Measurements from ENCODE around the gene HCRTR1. TPM values are rescaled to one million over a fixed set of nuclear protein-coding genes. Genes with fewer than 3 reads are reported as not detected.

The HCRTR1 gene
- total RNA-seq, 2 experiments from 2014 or later, result not detected

DNA sequence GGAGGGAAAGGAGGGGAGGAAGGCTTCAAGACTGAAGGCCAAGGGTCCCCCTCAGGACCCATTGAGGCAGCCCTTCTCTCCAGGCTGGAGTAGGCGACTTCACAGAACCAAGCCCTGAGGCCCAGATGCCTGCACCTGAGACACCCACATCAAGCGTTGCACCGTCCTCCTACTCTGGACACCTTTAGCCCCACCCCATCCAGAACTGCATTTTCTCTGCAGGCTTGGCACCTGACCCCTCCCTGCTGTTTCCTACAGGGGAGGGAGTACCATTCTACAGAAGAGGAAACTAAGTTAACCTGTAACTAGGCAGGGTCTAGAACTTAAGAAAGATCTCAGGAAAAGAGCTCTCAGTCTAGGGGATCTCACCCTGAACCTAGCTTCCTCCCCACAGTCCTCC is 15.2 kb downstream of the HCRTR1 start:
- ChIA-PET CTCF (interaction anchor here (0.7 to 1.0 kb wide), 2 partner anchors 12 to 15 kb away, joined by 3 read pairs; partner anchors contain the start of gene PEF1), POLR2A (no interaction called here)
- Histone ChIP-seq H3K4me3 (ENCODE audit: low read length) (no peak overlapping the region), H3K27me3 (ENCODE audit: control insufficient read depth in 1 of 2, insufficient read depth in 2 of 2, low read length in 2 of 2) (no peaks in the 10 kb centered on the region), H3K36me3 (ENCODE audit: insufficient read depth, low read length) (peaks cover 77% of the 10 kb centered on the region), H3K27ac (ENCODE audit: low read depth in 1 of 2, low read length in 2 of 2) (no peak overlapping the region), H3K4me1 (ENCODE audit: insufficient read depth, low read length) (peaks cover 4% of the 10 kb centered on the region), H3K9me3 (ENCODE audit: control insufficient read depth in 1 of 2, insufficient read depth in 1 of 2, low read length in 2 of 2) (no peaks in the 10 kb centered on the region)
- Mint-ChIP-seq H3K4me1 (ENCODE audit: low read depth) (no peaks in the 10 kb centered on the region), H3K9me3 (no peaks in the 10 kb centered on the region), H3K27ac (no peak overlapping the region), H3K36me3 (ENCODE audit: low read depth) (peaks cover 85% of the 10 kb centered on the region), H3K27me3 (no peaks in the 10 kb centered on the region), H3K4me3 (no peak overlapping the region)
- TF ChIP-seq, protein P1, sequence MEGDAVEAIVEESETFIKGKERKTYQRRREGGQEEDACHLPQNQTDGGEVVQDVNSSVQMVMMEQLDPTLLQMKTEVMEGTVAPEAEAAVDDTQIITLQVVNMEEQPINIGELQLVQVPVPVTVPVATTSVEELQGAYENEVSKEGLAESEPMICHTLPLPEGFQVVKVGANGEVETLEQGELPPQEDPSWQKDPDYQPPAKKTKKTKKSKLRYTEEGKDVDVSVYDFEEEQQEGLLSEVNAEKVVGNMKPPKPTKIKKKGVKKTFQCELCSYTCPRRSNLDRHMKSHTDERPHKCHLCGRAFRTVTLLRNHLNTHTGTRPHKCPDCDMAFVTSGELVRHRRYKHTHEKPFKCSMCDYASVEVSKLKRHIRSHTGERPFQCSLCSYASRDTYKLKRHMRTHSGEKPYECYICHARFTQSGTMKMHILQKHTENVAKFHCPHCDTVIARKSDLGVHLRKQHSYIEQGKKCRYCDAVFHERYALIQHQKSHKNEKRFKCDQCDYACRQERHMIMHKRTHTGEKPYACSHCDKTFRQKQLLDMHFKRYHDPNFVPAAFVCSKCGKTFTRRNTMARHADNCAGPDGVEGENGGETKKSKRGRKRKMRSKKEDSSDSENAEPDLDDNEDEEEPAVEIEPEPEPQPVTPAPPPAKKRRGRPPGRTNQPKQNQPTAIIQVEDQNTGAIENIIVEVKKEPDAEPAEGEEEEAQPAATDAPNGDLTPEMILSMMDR (IDR thresholded peaks at IDR 0.05), result no peak
- DNase-seq (no peak), ATAC-seq (ENCODE audit: poor library complexity) (no peak)
- intact Hi-C loops (cut with DNase I, micrococcal nuclease), result no loop called here

DNA sequence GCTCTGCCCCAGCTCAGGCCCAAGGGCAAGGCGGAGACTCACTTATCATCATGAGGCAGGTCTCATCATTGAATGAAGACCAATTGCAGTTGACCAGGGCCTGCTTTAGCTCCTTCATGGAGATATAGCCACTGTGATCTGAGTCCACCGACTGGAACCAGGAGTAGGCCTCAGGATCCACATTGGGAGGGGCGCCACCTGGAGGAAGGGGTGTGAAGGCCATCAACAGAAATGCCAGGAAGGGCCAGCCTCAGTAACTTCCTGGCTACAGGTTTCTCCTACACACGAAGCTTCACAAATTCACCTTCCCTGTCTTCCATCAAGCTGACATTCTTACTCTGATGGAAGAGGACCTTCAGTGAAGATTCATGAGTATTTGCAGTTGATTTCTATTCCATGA is 15.6 kb downstream of the HCRTR1 start:
- Histone ChIP-seq H3K9me3 (ENCODE audit: control insufficient read depth in 1 of 2, insufficient read depth in 1 of 2, low read length in 2 of 2) (no peaks in the 10 kb centered on the region), H3K27me3 (ENCODE audit: control insufficient read depth in 1 of 2, insufficient read depth in 2 of 2, low read length in 2 of 2) (no peaks in the 10 kb centered on the region), H3K4me3 (ENCODE audit: low read length) (no peak overlapping the region), H3K36me3 (ENCODE audit: insufficient read depth, low read length) (peaks cover 72% of the 10 kb centered on the region), H3K4me1 (ENCODE audit: insufficient read depth, low read length) (peaks cover 4% of the 10 kb centered on the region), H3K27ac (ENCODE audit: low read depth in 1 of 2, low read length in 2 of 2) (no peak overlapping the region)
- Mint-ChIP-seq H3K4me3 (no peak overlapping the region), H3K36me3 (ENCODE audit: low read depth) (peaks cover 85% of the 10 kb centered on the region), H3K4me1 (ENCODE audit: low read depth) (no peaks in the 10 kb centered on the region), H3K27ac (no peak overlapping the region), H3K9me3 (no peaks in the 10 kb centered on the region), H3K27me3 (no peaks in the 10 kb centered on the region)
- ChIA-PET POLR2A (no interaction called here), CTCF (interaction anchor here (0.7 to 1.0 kb wide), 2 partner anchors 11 to 15 kb away, joined by 3 read pairs; partner anchors contain the start of gene PEF1)
- ATAC-seq (ENCODE audit: poor library complexity), result no peak
- DNase-seq, result peak in 3 of 14 experiments; percentile 13 to 44 (median 35)
- intact Hi-C loops (cut with DNase I, micrococcal nuclease), result no loop called here
- TF ChIP-seq, protein P1 (IDR thresholded peaks at IDR 0.05), result no peak

DNA sequence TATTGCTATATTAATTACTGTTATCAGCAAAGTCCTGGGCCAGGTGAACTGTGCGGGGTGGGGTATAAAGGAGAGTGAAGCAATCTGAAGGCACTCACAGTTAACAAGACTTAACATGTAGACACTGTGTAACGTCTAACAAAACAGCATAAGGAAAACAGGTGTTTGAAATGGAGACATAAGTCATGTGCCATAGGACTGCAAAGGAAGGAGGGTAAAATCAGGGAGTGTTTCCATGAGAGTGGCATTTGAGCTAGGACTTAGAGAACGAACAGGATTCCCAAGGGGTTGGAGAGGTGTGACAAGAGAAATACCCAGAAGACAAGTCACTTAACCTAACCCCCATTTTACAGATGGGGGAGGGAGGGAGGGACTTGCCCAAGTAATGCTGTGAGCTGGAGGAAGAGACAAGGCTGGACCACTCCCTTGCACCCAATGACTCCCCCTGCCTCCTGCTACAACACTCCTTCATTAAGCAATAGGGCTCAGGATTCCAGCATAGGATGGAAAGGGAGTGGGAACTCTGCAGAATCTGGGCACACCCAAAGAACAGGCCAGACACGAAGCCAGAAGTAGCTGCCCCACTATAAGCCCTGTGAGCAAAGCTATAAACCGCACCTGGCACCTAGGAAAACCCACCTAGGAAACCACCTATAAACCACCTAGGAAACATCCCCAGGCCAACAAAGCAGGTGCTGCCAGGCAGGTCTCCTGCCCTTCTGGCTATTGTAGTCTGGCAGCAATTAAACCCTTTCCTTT is 20.6 kb downstream of the HCRTR1 start:
- Histone ChIP-seq H3K4me1 (ENCODE audit: insufficient read depth, low read length) (peaks cover 42% of the 10 kb centered on the region), H3K27ac (ENCODE audit: low read depth in 1 of 2, low read length in 2 of 2) (no peak overlapping the region), H3K4me3 (ENCODE audit: low read length) (no peak overlapping the region), H3K9me3 (ENCODE audit: control insufficient read depth in 1 of 2, insufficient read depth in 1 of 2, low read length in 2 of 2) (no peaks in the 10 kb centered on the region), H3K27me3 (ENCODE audit: control insufficient read depth in 1 of 2, insufficient read depth in 2 of 2, low read length in 2 of 2) (no peaks in the 10 kb centered on the region), H3K36me3 (ENCODE audit: insufficient read depth, low read length) (peaks cover 39% of the 10 kb centered on the region)
- DNase-seq (no peak), ATAC-seq (ENCODE audit: poor library complexity) (no peak)
- POLR2A ChIA-PET, result interaction anchor here (0.6 kb wide), 1 partner anchor 136 kb away, joined by 3 read pairs; no protein-coding TSS in a partner anchor
- peak overlapping the region; percentile 5 for H3K27ac Mint-ChIP-seq
- no peaks in the 10 kb centered on the region for H3K27me3 Mint-ChIP-seq
- H3K4me3 Mint-ChIP-seq, result no peak overlapping the region
- TF ChIP-seq, protein P1 (IDR thresholded peaks at IDR 0.05), result no peak
- intact Hi-C loops (cut with DNase I, micrococcal nuclease), result no loop called here
- CTCF ChIA-PET, result interaction anchor here (0.5 to 0.7 kb wide), 2 partner anchors 78 to 948 kb away, joined by 3 to 4 read pairs; no protein-coding TSS in a partner anchor
- no peaks in the 10 kb centered on the region for H3K4me1 Mint-ChIP-seq (ENCODE audit: low read depth)
- peaks cover 44% of the 10 kb centered on the region for H3K36me3 Mint-ChIP-seq (ENCODE audit: low read depth)
- no peaks in the 10 kb centered on the region for H3K9me3 Mint-ChIP-seq

All from CD4-positive, alpha-beta T cell (primary cell).